Measurements from ENCODE around the gene ATOSB.

DNA sequence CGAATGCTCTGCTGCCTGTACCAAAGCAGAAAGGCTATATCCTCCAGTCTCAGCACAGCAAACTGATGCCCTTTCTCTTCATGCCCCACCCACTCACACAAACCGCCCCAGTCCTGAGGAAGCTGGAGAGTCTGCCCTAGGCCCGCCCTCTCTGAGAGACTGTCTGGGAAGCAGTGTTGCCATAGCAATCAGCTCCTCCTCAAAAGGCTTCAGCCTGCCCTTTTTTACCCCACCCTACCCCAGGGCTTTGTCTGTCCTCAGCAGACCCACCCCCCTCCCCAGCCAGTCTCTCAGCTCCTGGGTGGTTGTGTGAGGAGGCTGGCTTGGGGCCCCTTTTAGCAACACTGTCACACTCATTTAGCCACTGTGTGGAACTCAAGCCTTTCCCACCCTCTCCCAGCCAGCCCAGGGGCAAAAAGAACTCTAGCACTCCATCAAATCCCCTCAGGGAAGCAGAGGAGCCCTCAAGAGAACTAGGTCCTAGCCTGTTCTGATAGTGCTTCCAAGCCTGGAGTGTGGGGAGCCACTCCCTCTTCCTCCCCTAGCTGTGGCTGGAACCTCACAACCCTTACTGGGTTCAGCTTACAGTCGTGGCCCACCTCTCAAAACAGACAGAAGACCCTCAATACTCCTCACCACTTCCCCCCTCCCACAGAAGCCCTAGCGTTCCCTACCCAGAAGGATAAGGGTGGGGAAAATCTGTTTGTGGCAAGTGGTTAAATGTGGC, 1.4 kb downstream of the ATOSB start:
- TF ChIP-seq, protein P1, sequence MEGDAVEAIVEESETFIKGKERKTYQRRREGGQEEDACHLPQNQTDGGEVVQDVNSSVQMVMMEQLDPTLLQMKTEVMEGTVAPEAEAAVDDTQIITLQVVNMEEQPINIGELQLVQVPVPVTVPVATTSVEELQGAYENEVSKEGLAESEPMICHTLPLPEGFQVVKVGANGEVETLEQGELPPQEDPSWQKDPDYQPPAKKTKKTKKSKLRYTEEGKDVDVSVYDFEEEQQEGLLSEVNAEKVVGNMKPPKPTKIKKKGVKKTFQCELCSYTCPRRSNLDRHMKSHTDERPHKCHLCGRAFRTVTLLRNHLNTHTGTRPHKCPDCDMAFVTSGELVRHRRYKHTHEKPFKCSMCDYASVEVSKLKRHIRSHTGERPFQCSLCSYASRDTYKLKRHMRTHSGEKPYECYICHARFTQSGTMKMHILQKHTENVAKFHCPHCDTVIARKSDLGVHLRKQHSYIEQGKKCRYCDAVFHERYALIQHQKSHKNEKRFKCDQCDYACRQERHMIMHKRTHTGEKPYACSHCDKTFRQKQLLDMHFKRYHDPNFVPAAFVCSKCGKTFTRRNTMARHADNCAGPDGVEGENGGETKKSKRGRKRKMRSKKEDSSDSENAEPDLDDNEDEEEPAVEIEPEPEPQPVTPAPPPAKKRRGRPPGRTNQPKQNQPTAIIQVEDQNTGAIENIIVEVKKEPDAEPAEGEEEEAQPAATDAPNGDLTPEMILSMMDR (IDR thresholded peaks at IDR 0.05) = no peak
- peak in 1 of 2 donors; percentile 19 for TF ChIP-seq POLR2A (IDR thresholded peaks at IDR 0.05)
